ENCODE measurements around the gene LRRC4C.

LRRC4C gene

GRCh38 chr11:40975076-40975475 is 484.4 kb downstream of the LRRC4C start:
- 100% methylated on average over 1 of the region's 2 CpGs for WGBS
- no peak overlapping the region for H2AK5ac ChIP-seq (ENCODE audit: low read length, severe bottlenecking)

GRCh38 chr11:40974186-40974795 is 485.2 kb downstream of the LRRC4C start:
- H3K4me3 ChIP-seq (ENCODE audit: insufficient read depth in 1 of 2, low read depth in 1 of 2, low read length in 2 of 2), result no peak overlapping the region
- H2AK5ac ChIP-seq (ENCODE audit: low read length, severe bottlenecking), result no peak overlapping the region
- no peak overlapping the region for H3K18ac ChIP-seq (ENCODE audit: low read depth in 1 of 2, low read length in 2 of 2)
- peaks cover 5% of the 10 kb centered on the region for H3K9me3 ChIP-seq (ENCODE audit: control insufficient read depth, low read length)
- no peaks in the 10 kb centered on the region for H3K27me3 ChIP-seq (ENCODE audit: control insufficient read depth in 1 of 2, insufficient read depth in 1 of 2, low read length in 2 of 2)
- no peak overlapping the region for H2AFZ ChIP-seq (ENCODE audit: low read depth, low read length)
- no peak overlapping the region for H2BK120ac ChIP-seq (ENCODE audit: low read depth, low read length)
- H2BK5ac ChIP-seq (ENCODE audit: low read depth, low read length, poor library complexity, severe bottlenecking), result no peak overlapping the region
- 61% methylated on average over 1 of the region's 3 CpGs for WGBS
- no peak overlapping the region for H3K4ac ChIP-seq (ENCODE audit: low read depth in 1 of 2, low read length in 2 of 2)
- no peak overlapping the region for H3K4me2 ChIP-seq (ENCODE audit: low read length, poor library complexity, severe bottlenecking)
- DNase-seq, result no peak
- H3K36me3 ChIP-seq (ENCODE audit: control insufficient read depth in 1 of 2, insufficient read depth in 2 of 2, low read depth in 1 of 2, low read length in 2 of 2), result no peaks in the 10 kb centered on the region
- no peaks in the 10 kb centered on the region for H3K4me1 ChIP-seq (ENCODE audit: control insufficient read depth, insufficient read depth, low read depth, low read length)
- no peak overlapping the region for H4K8ac ChIP-seq (ENCODE audit: low read length)
- H3K9ac ChIP-seq (ENCODE audit: low read length), result no peak overlapping the region
- no peaks in the 10 kb centered on the region for H3K79me1 ChIP-seq (replicated peaks; ENCODE audit: low read length, poor library complexity, severe bottlenecking)
- no peak overlapping the region for H2BK15ac ChIP-seq (ENCODE audit: low read depth, poor library complexity, severe bottlenecking)
- H2BK12ac ChIP-seq (ENCODE audit: low read length in 2 of 2), result no peak overlapping the region
- H3K23ac ChIP-seq (ENCODE audit: low read length in 2 of 2), result no peak overlapping the region
- H3K14ac ChIP-seq (ENCODE audit: low read length in 2 of 2), result no peak overlapping the region
- H4K91ac ChIP-seq (ENCODE audit: low read length), result no peak overlapping the region
- H3K27ac ChIP-seq (ENCODE audit: low read length, poor library complexity, severe bottlenecking), result no peak overlapping the region

More at GRCh38 chr11:40975076-40975475, 484.4 kb downstream of the LRRC4C start:
- no peak for DNase-seq
- peaks cover 5% of the 10 kb centered on the region for H3K9me3 ChIP-seq (ENCODE audit: control insufficient read depth, low read length)
- no peak overlapping the region for H3K14ac ChIP-seq (ENCODE audit: low read length in 2 of 2)
- H3K27me3 ChIP-seq (ENCODE audit: control insufficient read depth in 1 of 2, insufficient read depth in 1 of 2, low read length in 2 of 2), result no peaks in the 10 kb centered on the region
- no peak overlapping the region for H3K18ac ChIP-seq (ENCODE audit: low read depth in 1 of 2, low read length in 2 of 2)
- no peak overlapping the region for H2BK5ac ChIP-seq (ENCODE audit: low read depth, low read length, poor library complexity, severe bottlenecking)
- H3K9ac ChIP-seq (ENCODE audit: low read length), result no peak overlapping the region
- no peak overlapping the region for H4K91ac ChIP-seq (ENCODE audit: low read length)
- H3K27ac ChIP-seq (ENCODE audit: low read length, poor library complexity, severe bottlenecking), result no peak overlapping the region
- no peak overlapping the region for H3K23ac ChIP-seq (ENCODE audit: low read length in 2 of 2)
- H2BK15ac ChIP-seq (ENCODE audit: low read depth, poor library complexity, severe bottlenecking), result no peak overlapping the region
- no peak overlapping the region for H2BK120ac ChIP-seq (ENCODE audit: low read depth, low read length)
- no peaks in the 10 kb centered on the region for H3K36me3 ChIP-seq (ENCODE audit: control insufficient read depth in 1 of 2, insufficient read depth in 2 of 2, low read depth in 1 of 2, low read length in 2 of 2)
- H3K4me2 ChIP-seq (ENCODE audit: low read length, poor library complexity, severe bottlenecking), result no peak overlapping the region
- no peaks in the 10 kb centered on the region for H3K79me1 ChIP-seq (replicated peaks; ENCODE audit: low read length, poor library complexity, severe bottlenecking)
- H2AFZ ChIP-seq (ENCODE audit: low read depth, low read length), result no peak overlapping the region
- no peak overlapping the region for H4K8ac ChIP-seq (ENCODE audit: low read length)
- H3K4me1 ChIP-seq (ENCODE audit: control insufficient read depth, insufficient read depth, low read depth, low read length), result no peaks in the 10 kb centered on the region
- H3K4ac ChIP-seq (ENCODE audit: low read depth in 1 of 2, low read length in 2 of 2), result no peak overlapping the region
- H3K4me3 ChIP-seq (ENCODE audit: insufficient read depth in 1 of 2, low read depth in 1 of 2, low read length in 2 of 2), result no peak overlapping the region
- H2BK12ac ChIP-seq (ENCODE audit: low read length in 2 of 2), result no peak overlapping the region

- no peak overlapping the region for H3K18ac ChIP-seq (ENCODE audit: low read depth in 1 of 2, low read length in 2 of 2)
- no peaks in the 10 kb centered on the region for H3K9me3 ChIP-seq (ENCODE audit: control insufficient read depth, low read length)
Observed at GRCh38 chr11:40958707-40959106, 500.7 kb downstream of the LRRC4C start.

GRCh38 chr11:40952479-40952878 is 507.0 kb downstream of the LRRC4C start:
- Histone ChIP-seq H3K9ac (ENCODE audit: low read length) (no peak overlapping the region), H4K8ac (ENCODE audit: low read length) (no peak overlapping the region), H3K23ac (ENCODE audit: low read length in 2 of 2) (no peak overlapping the region), H3K4ac (ENCODE audit: low read depth in 1 of 2, low read length in 2 of 2) (no peak overlapping the region), H2BK120ac (ENCODE audit: low read depth, low read length) (no peak overlapping the region), H3K79me1 (replicated peaks; ENCODE audit: low read length, poor library complexity, severe bottlenecking) (no peaks in the 10 kb centered on the region), H3K9me3 (ENCODE audit: control insufficient read depth, low read length) (no peaks in the 10 kb centered on the region), H2BK15ac (ENCODE audit: low read depth, poor library complexity, severe bottlenecking) (no peak overlapping the region), H3K36me3 (ENCODE audit: control insufficient read depth in 1 of 2, insufficient read depth in 2 of 2, low read depth in 1 of 2, low read length in 2 of 2) (no peaks in the 10 kb centered on the region), H3K27me3 (ENCODE audit: control insufficient read depth in 1 of 2, insufficient read depth in 1 of 2, low read length in 2 of 2) (no peaks in the 10 kb centered on the region), H3K27ac (ENCODE audit: low read length, poor library complexity, severe bottlenecking) (no peak overlapping the region), H3K4me3 (ENCODE audit: insufficient read depth in 1 of 2, low read depth in 1 of 2, low read length in 2 of 2) (no peak overlapping the region), H2AK5ac (ENCODE audit: low read length, severe bottlenecking) (no peak overlapping the region), H4K91ac (ENCODE audit: low read length) (no peak overlapping the region), H2BK12ac (ENCODE audit: low read length in 2 of 2) (no peak overlapping the region), H3K14ac (ENCODE audit: low read length in 2 of 2) (no peak overlapping the region), H3K4me1 (ENCODE audit: control insufficient read depth, insufficient read depth, low read depth, low read length) (no peaks in the 10 kb centered on the region), H3K18ac (ENCODE audit: low read depth in 1 of 2, low read length in 2 of 2) (no peak overlapping the region), H2BK5ac (ENCODE audit: low read depth, low read length, poor library complexity, severe bottlenecking) (no peak overlapping the region), H2AFZ (ENCODE audit: low read depth, low read length) (no peak overlapping the region), H3K4me2 (ENCODE audit: low read length, poor library complexity, severe bottlenecking) (no peak overlapping the region)
- no peak for DNase-seq
- WGBS, result 44% methylated on average over 1 of the region's 1 CpG

More at GRCh38 chr11:40958707-40959106, 500.7 kb downstream of the LRRC4C start:
- no peak for DNase-seq
- no peak overlapping the region for H2AK5ac ChIP-seq (ENCODE audit: low read length, severe bottlenecking)
- H4K8ac ChIP-seq (ENCODE audit: low read length), result no peak overlapping the region
- no peak overlapping the region for H3K4ac ChIP-seq (ENCODE audit: low read depth in 1 of 2, low read length in 2 of 2)
- H3K27me3 ChIP-seq (ENCODE audit: control insufficient read depth in 1 of 2, insufficient read depth in 1 of 2, low read length in 2 of 2), result no peaks in the 10 kb centered on the region
- H4K91ac ChIP-seq (ENCODE audit: low read length), result no peak overlapping the region
- no peak overlapping the region for H3K27ac ChIP-seq (ENCODE audit: low read length, poor library complexity, severe bottlenecking)
- no peak overlapping the region for H2BK5ac ChIP-seq (ENCODE audit: low read depth, low read length, poor library complexity, severe bottlenecking)
- no peaks in the 10 kb centered on the region for H3K79me1 ChIP-seq (replicated peaks; ENCODE audit: low read length, poor library complexity, severe bottlenecking)
- H2AFZ ChIP-seq (ENCODE audit: low read depth, low read length), result no peak overlapping the region
- no peaks in the 10 kb centered on the region for H3K4me1 ChIP-seq (ENCODE audit: control insufficient read depth, insufficient read depth, low read depth, low read length)
- H3K14ac ChIP-seq (ENCODE audit: low read length in 2 of 2), result no peak overlapping the region
- no peak overlapping the region for H2BK120ac ChIP-seq (ENCODE audit: low read depth, low read length)
- no peaks in the 10 kb centered on the region for H3K36me3 ChIP-seq (ENCODE audit: control insufficient read depth in 1 of 2, insufficient read depth in 2 of 2, low read depth in 1 of 2, low read length in 2 of 2)
- no peak overlapping the region for H2BK15ac ChIP-seq (ENCODE audit: low read depth, poor library complexity, severe bottlenecking)
- no peak overlapping the region for H3K4me2 ChIP-seq (ENCODE audit: low read length, poor library complexity, severe bottlenecking)
- H3K23ac ChIP-seq (ENCODE audit: low read length in 2 of 2), result no peak overlapping the region
- H3K9ac ChIP-seq (ENCODE audit: low read length), result no peak overlapping the region
- no peak overlapping the region for H2BK12ac ChIP-seq (ENCODE audit: low read length in 2 of 2)
- no peak overlapping the region for H3K4me3 ChIP-seq (ENCODE audit: insufficient read depth in 1 of 2, low read depth in 1 of 2, low read length in 2 of 2)

All from mesenchymal stem cell (in vitro differentiated cells and primary cell).